Transverse colon (tissue), 3 donors: Measurements from ENCODE around the gene TECPR1.

ENCODE experiments used
- CTCF ChIP-seq, 5 experiments: fragments of 200-600 bp in 3 of 5; fragments of 450-650 bp in 2 of 5; sonication (generic) in 3 of 5; IDR thresholded peaks; 1 replicate in 2 of 5; 2 replicates in 3 of 5; pipeline ENCODE4 v1.5.1; 2016 to 2017; ENCODE audit warnings: antibody characterized with exemption in 5 of 5, inconsistent platforms in 3 of 5, mild to moderate bottlenecking in 2 of 5, moderate library complexity in 1 of 5
- EP300 ChIP-seq: sonication (generic); formaldehyde crosslinking; IDR thresholded peaks from one replicate; pipeline ENCODE4 v1.6.1; 2017; ENCODE audit warnings: antibody characterized with exemption, low read depth
- POLR2A ChIP-seq: fragments of 450-650 bp; IDR thresholded peaks from one replicate; pipeline ENCODE4 v1.6.1; 2016; ENCODE audit warnings: antibody characterized with exemption, mild to moderate bottlenecking, moderate library complexity

DNA sequence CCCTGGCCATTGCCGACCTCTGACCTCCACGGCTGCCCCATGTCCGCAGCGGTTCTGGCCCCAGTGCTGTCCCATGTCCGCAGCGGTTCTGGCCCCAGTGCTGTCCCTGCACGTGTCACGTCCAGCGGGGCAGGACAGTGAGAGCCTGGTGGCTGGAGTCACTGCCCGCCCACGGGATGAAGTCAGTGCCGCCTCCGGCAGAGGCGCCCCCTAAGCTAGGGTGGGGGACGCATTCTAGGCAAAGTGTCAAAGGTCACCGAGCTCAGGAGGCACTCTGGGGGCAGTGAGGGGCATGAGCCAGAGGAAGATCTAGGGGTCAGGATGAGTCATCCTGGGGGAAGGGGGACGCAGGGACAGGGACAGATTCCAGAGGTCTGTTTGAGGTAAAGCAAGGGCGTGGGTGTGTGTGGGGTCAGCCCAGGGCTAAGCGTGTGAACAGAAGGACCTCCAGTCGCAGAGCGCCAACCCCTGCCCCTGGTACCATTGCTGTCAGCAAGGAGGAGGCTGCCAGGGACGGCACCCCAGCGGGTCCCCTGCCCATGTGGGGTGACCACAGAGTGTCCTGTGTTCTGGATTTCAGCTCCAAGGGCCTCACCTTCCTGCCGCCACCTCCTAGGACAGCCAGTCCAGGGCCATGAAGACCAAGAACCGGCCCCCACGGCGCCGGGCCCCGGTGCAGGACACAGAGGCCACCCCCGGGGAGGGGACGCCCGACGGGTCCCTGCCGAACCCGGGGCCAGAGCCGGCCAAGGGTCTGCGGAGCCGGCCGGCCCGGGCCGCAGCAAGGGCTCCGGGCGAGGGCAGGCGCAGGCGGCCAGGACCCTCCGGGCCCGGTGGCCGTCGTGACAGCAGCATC is 40.1 kb downstream of the TECPR1 start:
- TF ChIP-seq CTCF (IDR thresholded peaks at IDR 0.05), result no peak
- no peak for TF ChIP-seq POLR2A
- no peak for TF ChIP-seq EP300
